H1 (cell line): ENCODE data around the gene FAM131C. TPM values are rescaled to one million over a fixed set of nuclear protein-coding genes. Genes with fewer than 3 reads are reported as not detected.
A peak's percentile ranks its signal among the peaks of the same experiment; 100 is the strongest.

Experiments
- CTCF ChIA-PET: fragments of 300-600 bp; sonication (Branson Sonifier 250); formaldehyde crosslinking; loops from one replicate; lab custom pipeline; 2021; ENCODE audit not compliant: partially characterized antibody; lab: Charles Lee
- POLR2A ChIA-PET: fragments of 300-600 bp; sonication (Branson Sonifier 250); formaldehyde crosslinking; loops from one replicate; lab custom pipeline; 2021; ENCODE audit warnings: inconsistent platforms; ENCODE audit not compliant: partially characterized antibody; lab: Charles Lee
- DNase-seq, 2 experiments: peaks; one replicate each; pipeline versions ENCODE4 v3.0.0 to v3.0.0-alpha.2; 2010 to 2022; ENCODE audit warnings: low spot score in 2 of 2, low read depth in 1 of 2, mixed read lengths in 1 of 2
- FAIRE-seq: peaks from 2 replicates; lab custom pipeline; 2011; peaks lifted over from hg19 to GRCh38; lab: Jason Lieb, UNC
- H2AFZ ChIP-seq: 2 replicates; pipeline ENCODE4 v1.8.1; 2012; ENCODE audit warnings: low read length, inconsistent platforms
- H2AK5ac ChIP-seq: 2 replicates; pipeline ENCODE4 v1.6.1; 2013; ENCODE audit warnings: low read depth, low read length
- H2BK120ac ChIP-seq: replicated peaks from 2 replicates; pipeline ENCODE3; 2013; ENCODE audit warnings: low read depth, low read length, inconsistent platforms
- H2BK12ac ChIP-seq: 2 replicates; pipeline ENCODE4 v1.6.1; 2013; ENCODE audit warnings: low read depth, low read length
- H2BK15ac ChIP-seq: 2 replicates; pipeline ENCODE4 v1.6.1; 2013; ENCODE audit warnings: low read length
- H2BK20ac ChIP-seq: 2 replicates; pipeline ENCODE4 v1.6.1; 2013; ENCODE audit warnings: low read length
- H2BK5ac ChIP-seq: 2 replicates; pipeline ENCODE4 v1.6.1; 2013; ENCODE audit warnings: low read depth, low read length
- H3K14ac ChIP-seq: 2 replicates; pipeline ENCODE4 v1.6.1; 2013; ENCODE audit warnings: inconsistent platforms; ENCODE audit not compliant: insufficient read length
- H3K18ac ChIP-seq: 2 replicates; pipeline ENCODE4 v1.6.1; 2013; ENCODE audit warnings: low read length; ENCODE audit errors: extremely low read depth
- H3K23ac ChIP-seq: 2 replicates; pipeline ENCODE4 v1.6.1; 2013; ENCODE audit warnings: inconsistent platforms; ENCODE audit not compliant: insufficient read length
- H3K23me2 ChIP-seq: 2 replicates; pipeline ENCODE4 v1.6.1; 2013; ENCODE audit warnings: low read depth, low read length
- H3K27ac ChIP-seq: 2 replicates; pipeline ENCODE4 v1.6.1; 2011; ENCODE audit warnings: low read depth, low read length, inconsistent platforms
- H3K27me3 ChIP-seq, 4 experiments: replicated peaks in 1 of 4; 1 replicate in 1 of 4; 2 replicates in 3 of 4; pipeline versions ENCODE4 v1.6.1 to v1.8.1; 2011 to 2013; ENCODE audit warnings: low read length in 3 of 4, mild to moderate bottlenecking in 3 of 4, inconsistent platforms in 2 of 4, mixed read lengths in 2 of 4, moderate library complexity in 1 of 4; ENCODE audit not compliant: control insufficient read depth in 3 of 4, insufficient read depth in 3 of 4; ENCODE audit errors: extremely low read depth in 1 of 4
- H3K36me3 ChIP-seq, 4 experiments: 2 replicates each; pipeline versions ENCODE4 v1.6.1 to v1.8.1; 2011 to 2013; ENCODE audit warnings: mild to moderate bottlenecking in 4 of 4, low read length in 3 of 4, moderate library complexity in 2 of 4, control low read depth in 1 of 4, inconsistent platforms in 1 of 4; ENCODE audit not compliant: insufficient read depth in 4 of 4, control insufficient read depth in 2 of 4
- H3K4ac ChIP-seq: replicated peaks from 2 replicates; pipeline ENCODE3; 2013; ENCODE audit warnings: low read length, low read depth, mixed read lengths, inconsistent platforms; ENCODE audit not compliant: insufficient read length
- H3K4me1 ChIP-seq, 4 experiments: replicated peaks in 1 of 4; 1 replicate in 1 of 4; 2 replicates in 3 of 4; pipeline versions ENCODE4 v1.6.1 to v1.8.1; 2011 to 2013; ENCODE audit warnings: low read length in 3 of 4, inconsistent platforms in 2 of 4, mixed read lengths in 1 of 4; ENCODE audit not compliant: insufficient read depth in 4 of 4, control insufficient read depth in 3 of 4
- H3K4me2 ChIP-seq, 2 experiments: 2 replicates each; pipeline versions ENCODE4 v1.6.1 to v1.8.1; 2011 to 2013; ENCODE audit warnings: low read depth in 2 of 2, low read length in 2 of 2, control low read depth in 1 of 2, inconsistent platforms in 1 of 2, mild to moderate bottlenecking in 1 of 2; ENCODE audit not compliant: insufficient read depth in 1 of 2
- H3K4me3 ChIP-seq, 4 experiments: fragments of 200-600, 300-600 bp in 1 of 4; sonication (generic), shearing (Covaris generic), sonication (Bioruptor Twin) in 1 of 4; 2 replicates each; pipeline versions ENCODE4 v1.5.1 to v1.8.1; 2011 to 2016; ENCODE audit warnings: low read length in 4 of 4, low read depth in 3 of 4, control low read depth in 2 of 4, inconsistent platforms in 2 of 4, mild to moderate bottlenecking in 2 of 4, mixed read lengths in 1 of 4, moderate library complexity in 1 of 4; ENCODE audit not compliant: insufficient read depth in 2 of 4; ENCODE audit errors: extremely low read depth in 1 of 4
- H3K56ac ChIP-seq: replicated peaks from 2 replicates; pipeline ENCODE3; 2013; ENCODE audit warnings: low read depth, mild to moderate bottlenecking, mixed read lengths, low read length, inconsistent platforms; ENCODE audit not compliant: insufficient read length
- H3K79me1 ChIP-seq: 2 replicates; pipeline ENCODE4 v1.6.1; 2013; ENCODE audit warnings: low read depth, low read length, control low read depth
- H3K79me2 ChIP-seq, 2 experiments: 2 replicates each; pipeline versions ENCODE4 v1.6.1 to v1.8.1; 2012 to 2013; ENCODE audit warnings: low read length in 2 of 2, mild to moderate bottlenecking in 2 of 2, inconsistent platforms in 1 of 2; ENCODE audit not compliant: insufficient read depth in 2 of 2, control insufficient read depth in 1 of 2
- H3K9ac ChIP-seq, 4 experiments: replicated peaks in 1 of 4; 1 replicate in 1 of 4; 2 replicates in 3 of 4; pipeline versions ENCODE4 v1.6.1 to v1.8.1; 2011 to 2013; ENCODE audit warnings: low read depth in 3 of 4, low read length in 3 of 4, control low read depth in 2 of 4, mild to moderate bottlenecking in 2 of 4, moderate library complexity in 2 of 4, inconsistent platforms in 1 of 4; ENCODE audit errors: extremely low read depth in 1 of 4
- H3K9me3 ChIP-seq, 2 experiments: 2 replicates each; pipeline versions ENCODE4 v1.6.1 to v1.8.1; 2012 to 2013; ENCODE audit warnings: mild to moderate bottlenecking in 2 of 2, moderate library complexity in 2 of 2, control low read depth in 1 of 2, inconsistent platforms in 1 of 2, low read depth in 1 of 2, low read length in 1 of 2, mixed read lengths in 1 of 2; ENCODE audit not compliant: insufficient read depth in 2 of 2
- H4K20me1 ChIP-seq, 2 experiments: replicated peaks in 1 of 2; 2 replicates each; pipeline versions ENCODE3 to v1.8.1; 2011 to 2013; ENCODE audit warnings: inconsistent platforms in 2 of 2, low read length in 2 of 2, mild to moderate bottlenecking in 1 of 2; ENCODE audit not compliant: insufficient read depth in 2 of 2, control insufficient read depth in 1 of 2
- H4K5ac ChIP-seq: 2 replicates; pipeline ENCODE4 v1.6.1; 2013; ENCODE audit warnings: low read length, low read depth, mixed read lengths, inconsistent platforms; ENCODE audit not compliant: insufficient read length
- H4K8ac ChIP-seq: 2 replicates; pipeline ENCODE4 v1.8.0; 2013; ENCODE audit warnings: mild to moderate bottlenecking, moderate library complexity, low read length, inconsistent platforms; ENCODE audit not compliant: insufficient read depth; ENCODE audit errors: extremely low read depth
- H4K91ac ChIP-seq: replicated peaks from 2 replicates; pipeline ENCODE3; 2013; ENCODE audit warnings: low read length, mixed read lengths, inconsistent platforms; ENCODE audit not compliant: insufficient read length
- CBX8 ChIP-seq: fragments of 300-800, 300-1000 bp; sonication (generic); IDR thresholded peaks from 2 replicates; pipeline ENCODE4 v1.7.1; 2016; ENCODE audit warnings: low read depth, low read length, borderline replicate concordance
- CTBP2 ChIP-seq: IDR thresholded peaks from 2 replicates; pipeline ENCODE4 v1.7.0; 2011; ENCODE audit warnings: borderline replicate concordance, mild to moderate bottlenecking, moderate library complexity, mixed read lengths, low read length; ENCODE audit not compliant: insufficient read depth, insufficient read length
- EGR1 ChIP-seq: IDR thresholded peaks from 2 replicates; pipeline ENCODE4 v1.6.1; 2011; ENCODE audit warnings: low read depth, low read length, borderline replicate concordance
- NRF1 ChIP-seq: IDR thresholded peaks from 2 replicates; pipeline ENCODE4 v1.6.1; 2011; ENCODE audit warnings: mild to moderate bottlenecking, low read depth, low read length, improper control_type of control experiment
- SIRT6 ChIP-seq: IDR thresholded peaks from one replicate; pipeline ENCODE4 v1.7.1; 2012; ENCODE audit warnings: low read length, inconsistent platforms
- SRF ChIP-seq: IDR thresholded peaks from 2 replicates; pipeline ENCODE4 v1.6.1; 2011; ENCODE audit warnings: mild to moderate bottlenecking, low read depth, low read length, moderate library complexity
- TEAD4 ChIP-seq: IDR thresholded peaks from 2 replicates; pipeline ENCODE4 v1.6.1; 2012; ENCODE audit warnings: low read depth, low read length, inconsistent platforms, mixed read lengths
- WGBS, 2 experiments: shearing (Covaris generic) in 1 of 2; methylation state at CpG; one replicate each; pipeline versions ENCODE4 v1.1.6 to v1.1.7; 2013 to 2015; ENCODE audit warnings: low lambda C conversion rate in 2 of 2, mixed read lengths in 2 of 2, inconsistent platforms in 1 of 2, low coverage in 1 of 2, missing lambda C conversion rate in 1 of 2; ENCODE audit not compliant: insufficient replicate concordance in 2 of 2, insufficient coverage in 1 of 2, insufficient read length in 1 of 2; ENCODE audit errors: extremely low coverage in 1 of 2, missing lambda C conversion rate in 1 of 2; 5-methylcytosine and 5-hydroxymethylcytosine counted together
- polyA plus RNA-seq, 7 experiments: library from polyadenylated mRNA; depleted of rRNA in 3 of 7; stranded (reverse) in 5 of 7; unstranded in 2 of 7; fragments of >200 nt in 5 of 7; fragments of 200-250 nt in 2 of 7; gene quantifications; 1 replicate in 5 of 7; 2 replicates in 1 of 7; 4 replicates in 1 of 7; pipeline versions ENCODE4 v1.2.1 to v1.2.3, GENCODE V29; 2011 to 2013; ENCODE audit warnings: missing spikeins in 2 of 7, mixed read lengths in 2 of 7
- total RNA-seq: library from RNA; stranded (reverse); fragmentation: NEBNext Ultra II Directional; extraction: Animal tissue kit (Norgen Biotek cat#: 25700); gene quantifications from 2 replicates; pipeline ENCODE4 v1.2.1, GENCODE V29; 2021
- TF ChIP-seq, protein P1 (sequence below), 3 experiments: IDR thresholded peaks; 1 replicate in 2 of 3; 2 replicates in 1 of 3; pipeline versions ENCODE4 v1.5.1 to v1.6.1; 2011; ENCODE audit warnings: low read length in 3 of 3, mild to moderate bottlenecking in 3 of 3, inconsistent platforms in 2 of 3, low read depth in 1 of 3, moderate library complexity in 1 of 3; ENCODE audit not compliant: insufficient read depth in 1 of 3; ENCODE audit errors: control extremely low read depth in 1 of 3

Gene FAM131C
- total and polyA plus RNA-seq, 2 of the 8 experiments (the other 6 are each of a cell fraction or from before 2014, with no cell fraction given), result 0.73 to 0.78 TPM

DNA sequence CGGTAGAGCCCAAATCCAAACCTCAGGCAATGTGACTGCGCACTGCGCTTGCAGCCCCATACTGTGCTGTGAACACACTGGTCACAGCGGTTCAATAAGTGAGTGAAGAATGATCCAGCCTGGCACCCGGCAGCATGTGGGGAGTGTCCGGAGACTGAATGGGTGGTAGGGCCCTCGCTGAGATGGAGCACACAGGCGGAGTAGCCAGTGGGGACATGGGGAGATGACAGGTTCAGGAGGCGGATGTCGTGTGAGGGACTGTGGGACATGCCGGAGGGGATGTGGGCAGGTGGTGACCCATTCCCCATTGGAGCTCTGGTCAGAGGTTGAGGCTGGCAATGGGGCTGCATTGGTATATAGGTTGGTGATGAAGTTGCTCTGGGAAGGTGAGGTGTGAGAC lies 63.8 kb downstream of the FAM131C start:
- Histone ChIP-seq H4K91ac (no peak overlapping the region), H3K79me2 (no peaks in the 10 kb centered on the region), H2AFZ (no peak overlapping the region), H3K18ac (no peak overlapping the region), H3K9me3 (no peaks in the 10 kb centered on the region), H3K4ac (no peak overlapping the region), H4K5ac (no peak overlapping the region), H3K4me2 (no peak overlapping the region), H4K8ac (no peak overlapping the region), H3K36me3 (no peaks in the 10 kb centered on the region), H3K4me3 (no peak overlapping the region), H3K27me3 (no peaks in the 10 kb centered on the region; a peak in 1 of 7 replicates), H2BK12ac (peak overlapping the region; percentile 94), H2AK5ac (peak overlapping the region; percentile 39; the same call in 1 of the 2 replicates), H4K20me1 (no peaks in the 10 kb centered on the region), H3K23ac (no peak overlapping the region), H3K23me2 (no peaks in the 10 kb centered on the region; the same call in 1 of the 2 replicates), H2BK20ac (peak overlapping the region; percentile 66; the same call in 1 of the 2 replicates), H3K4me1 (peaks cover 5 to 19% (median 13%) of the 10 kb centered on the region in 4 experiments), H2BK15ac (peak overlapping the region; percentile 84; the same call in 1 of the 2 replicates), H3K9ac (no peak overlapping the region), H3K79me1 (no peaks in the 10 kb centered on the region), H3K56ac (no peak overlapping the region), H2BK120ac (no peak overlapping the region), H2BK5ac (peak overlapping the region; percentile 37; the same call in 1 of the 2 replicates), H3K14ac (no peak overlapping the region), H3K27ac (no peak overlapping the region)
- WGBS, 2 experiments, result 93% methylated on average over 11 of the region's 11 CpGs; no CpG with 5 or more reads in 1 of the 2 experiments
- TF ChIP-seq TEAD4 (no peak), NRF1 (no peak), SIRT6 (no peak), CBX8 (no peak), CTBP2 (no peak), EGR1 (no peak), SRF (no peak)
- TF ChIP-seq, protein P1, sequence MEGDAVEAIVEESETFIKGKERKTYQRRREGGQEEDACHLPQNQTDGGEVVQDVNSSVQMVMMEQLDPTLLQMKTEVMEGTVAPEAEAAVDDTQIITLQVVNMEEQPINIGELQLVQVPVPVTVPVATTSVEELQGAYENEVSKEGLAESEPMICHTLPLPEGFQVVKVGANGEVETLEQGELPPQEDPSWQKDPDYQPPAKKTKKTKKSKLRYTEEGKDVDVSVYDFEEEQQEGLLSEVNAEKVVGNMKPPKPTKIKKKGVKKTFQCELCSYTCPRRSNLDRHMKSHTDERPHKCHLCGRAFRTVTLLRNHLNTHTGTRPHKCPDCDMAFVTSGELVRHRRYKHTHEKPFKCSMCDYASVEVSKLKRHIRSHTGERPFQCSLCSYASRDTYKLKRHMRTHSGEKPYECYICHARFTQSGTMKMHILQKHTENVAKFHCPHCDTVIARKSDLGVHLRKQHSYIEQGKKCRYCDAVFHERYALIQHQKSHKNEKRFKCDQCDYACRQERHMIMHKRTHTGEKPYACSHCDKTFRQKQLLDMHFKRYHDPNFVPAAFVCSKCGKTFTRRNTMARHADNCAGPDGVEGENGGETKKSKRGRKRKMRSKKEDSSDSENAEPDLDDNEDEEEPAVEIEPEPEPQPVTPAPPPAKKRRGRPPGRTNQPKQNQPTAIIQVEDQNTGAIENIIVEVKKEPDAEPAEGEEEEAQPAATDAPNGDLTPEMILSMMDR (IDR thresholded peaks at IDR 0.05; ENCODE audit: control extremely low read depth in 1 of 3, insufficient read depth in 1 of 3, low read depth in 1 of 3, low read length in 3 of 3), result no peak
- DNase-seq (no peak), FAIRE-seq (no peak)
- ChIA-PET POLR2A (no interaction called here), CTCF (interaction anchor here (0.6 to 8.9 kb wide), 35 partner anchors 8 to 218 kb away, joined by 3 to 74 read pairs (median 5); partner anchors contain the start of genes CLCNKA, CLCNKB, FAM131C and HSPB7)
